Measurements from ENCODE around the gene ERBIN.

DNA sequence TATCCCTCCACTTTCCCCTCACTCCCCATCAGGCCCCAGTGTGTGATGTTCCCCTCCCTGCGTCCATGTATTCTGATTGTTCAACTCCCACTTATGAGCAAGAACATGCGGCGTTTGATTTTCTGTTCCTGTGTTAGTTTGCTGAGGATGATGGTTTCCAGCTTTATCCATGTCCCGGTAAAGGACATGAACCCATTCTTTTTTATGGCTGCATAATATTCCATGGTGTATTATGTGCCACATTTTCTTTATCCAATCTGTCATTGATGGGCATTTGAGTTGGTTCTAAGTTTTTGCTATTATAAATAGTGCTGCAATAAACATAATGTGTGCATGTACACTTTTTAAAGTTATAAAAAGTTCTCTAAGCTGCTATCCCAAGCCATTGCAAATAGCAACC lies 75.6 kb downstream of the ERBIN start:
- TF ChIP-seq, protein P1, sequence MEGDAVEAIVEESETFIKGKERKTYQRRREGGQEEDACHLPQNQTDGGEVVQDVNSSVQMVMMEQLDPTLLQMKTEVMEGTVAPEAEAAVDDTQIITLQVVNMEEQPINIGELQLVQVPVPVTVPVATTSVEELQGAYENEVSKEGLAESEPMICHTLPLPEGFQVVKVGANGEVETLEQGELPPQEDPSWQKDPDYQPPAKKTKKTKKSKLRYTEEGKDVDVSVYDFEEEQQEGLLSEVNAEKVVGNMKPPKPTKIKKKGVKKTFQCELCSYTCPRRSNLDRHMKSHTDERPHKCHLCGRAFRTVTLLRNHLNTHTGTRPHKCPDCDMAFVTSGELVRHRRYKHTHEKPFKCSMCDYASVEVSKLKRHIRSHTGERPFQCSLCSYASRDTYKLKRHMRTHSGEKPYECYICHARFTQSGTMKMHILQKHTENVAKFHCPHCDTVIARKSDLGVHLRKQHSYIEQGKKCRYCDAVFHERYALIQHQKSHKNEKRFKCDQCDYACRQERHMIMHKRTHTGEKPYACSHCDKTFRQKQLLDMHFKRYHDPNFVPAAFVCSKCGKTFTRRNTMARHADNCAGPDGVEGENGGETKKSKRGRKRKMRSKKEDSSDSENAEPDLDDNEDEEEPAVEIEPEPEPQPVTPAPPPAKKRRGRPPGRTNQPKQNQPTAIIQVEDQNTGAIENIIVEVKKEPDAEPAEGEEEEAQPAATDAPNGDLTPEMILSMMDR (IDR thresholded peaks at IDR 0.05): no peak
- no peak for TF ChIP-seq POLR2A (IDR thresholded peaks at IDR 0.05)
